Neural cell (in vitro differentiated cells): Measurements from ENCODE around the gene CBX6. TPM values are rescaled to one million over a fixed set of nuclear protein-coding genes. Genes with fewer than 3 reads are reported as not detected.

ENCODE experiments used
- H2AFZ ChIP-seq: fragments of 200-600, 300-800 bp; sonication (generic), shearing (Covaris generic); 2 replicates; pipeline ENCODE4 v1.6.0; 2014; ENCODE audit warnings: low read depth, mild to moderate bottlenecking, antibody characterized with exemption, low read length, moderate library complexity
- H3F3A ChIP-seq: fragments of 200-600 bp; shearing (Covaris generic); 2 replicates; pipeline ENCODE4 v1.6.1; 2016; ENCODE audit warnings: mild to moderate bottlenecking, moderate library complexity, mixed read lengths, antibody characterized with exemption, low read length; ENCODE audit not compliant: insufficient read depth, poor library complexity, severe bottlenecking
- H3K27ac ChIP-seq: fragments of 200-600, 300-800 bp; sonication (generic), shearing (Covaris generic); 2 replicates; pipeline ENCODE4 v1.5.1; 2014; ENCODE audit warnings: mild to moderate bottlenecking, low read length, moderate library complexity
- H3K27me3 ChIP-seq: fragments of 300-800, 200-600 bp; sonication (generic), shearing (Covaris generic); 2 replicates; pipeline ENCODE4 v1.6.0; 2014; ENCODE audit warnings: mild to moderate bottlenecking, low read depth, low read length, moderate library complexity; ENCODE audit not compliant: insufficient read depth
- H3K36me3 ChIP-seq: fragments of 300-800, 200-600 bp; sonication (generic), shearing (Covaris generic); 2 replicates; pipeline ENCODE4 v1.5.1; 2014; ENCODE audit warnings: mild to moderate bottlenecking, antibody characterized with exemption, low read length, moderate library complexity; ENCODE audit not compliant: insufficient read depth
- H3K4me2 ChIP-seq: fragments of 300-800, 200-600 bp; sonication (generic), shearing (Covaris generic); 2 replicates; pipeline ENCODE4 v1.6.0; 2014; ENCODE audit warnings: mild to moderate bottlenecking, low read length
- H3K4me3 ChIP-seq: fragments of 300-800, 200-600 bp; sonication (generic), shearing (Covaris generic); 2 replicates; pipeline ENCODE4 v1.5.1; 2014; ENCODE audit warnings: mild to moderate bottlenecking, low read length, moderate library complexity
- H3K79me2 ChIP-seq: fragments of 200-600 bp; shearing (Covaris generic); replicated peaks from 2 replicates; pipeline ENCODE4 v1.6.0; 2014; ENCODE audit warnings: mild to moderate bottlenecking, low read length, moderate library complexity; ENCODE audit not compliant: insufficient read depth
- H3K9ac ChIP-seq: fragments of 300-800, 200-600 bp; sonication (generic), shearing (Covaris generic); 2 replicates; pipeline ENCODE4 v1.6.1; 2016; ENCODE audit warnings: mild to moderate bottlenecking, low read length, mixed read lengths
- H3K9me2 ChIP-seq: fragments of 200-600 bp; shearing (Covaris generic); 2 replicates; pipeline ENCODE4 v1.6.1; 2016; ENCODE audit warnings: mild to moderate bottlenecking, low read length, mixed read lengths; ENCODE audit not compliant: insufficient read depth
- H3K9me3 ChIP-seq: fragments of 200-600, 300-800 bp; sonication (generic), shearing (Covaris generic); 2 replicates; pipeline ENCODE4 v1.6.1; 2016; ENCODE audit warnings: mild to moderate bottlenecking, mixed run types, low read length, moderate library complexity, mixed read lengths
- H4K20me1 ChIP-seq: fragments of 200-600 bp; shearing (Covaris generic); 2 replicates; pipeline ENCODE4 v1.6.1; 2016; ENCODE audit warnings: mild to moderate bottlenecking, mixed run types; ENCODE audit not compliant: insufficient read depth
- CTCF ChIP-seq: fragments of 450-650 bp; IDR thresholded peaks from 2 replicates; pipeline ENCODE4 v1.5.1; 2014; ENCODE audit warnings: antibody characterized with exemption, mild to moderate bottlenecking, moderate library complexity; ENCODE audit not compliant: poor library complexity, severe bottlenecking
- EP300 ChIP-seq: fragments of 450-650 bp; conservative IDR thresholded peaks from 2 replicates; pipeline ENCODE4 v1.6.1; 2014; ENCODE audit warnings: antibody characterized with exemption, mild to moderate bottlenecking, moderate library complexity; ENCODE audit not compliant: poor library complexity, severe bottlenecking
- EZH2 ChIP-seq: fragments of 200-600, 300-800 bp; shearing (Covaris generic), sonication (generic); IDR thresholded peaks from 2 replicates; pipeline ENCODE4 v1.6.1; 2014; ENCODE audit warnings: antibody characterized with exemption, low read length, borderline replicate concordance, mild to moderate bottlenecking; ENCODE audit not compliant: insufficient read depth, poor library complexity, severe bottlenecking
- MXI1 ChIP-seq: fragments of 450-650 bp; conservative IDR thresholded peaks from 2 replicates; pipeline ENCODE4 v1.6.1; 2014; ENCODE audit warnings: antibody characterized with exemption, mild to moderate bottlenecking; ENCODE audit not compliant: poor library complexity, severe bottlenecking
- POLR2AphosphoS5 ChIP-seq: IDR thresholded peaks from 2 replicates; pipeline ENCODE4 v1.6.1; 2012
- RAD21 ChIP-seq: fragments of 450-650 bp; conservative IDR thresholded peaks from 2 replicates; pipeline ENCODE4 v1.6.1; 2014; ENCODE audit warnings: antibody characterized with exemption, mild to moderate bottlenecking, moderate library complexity
- REST ChIP-seq: IDR thresholded peaks from 2 replicates; pipeline ENCODE4 v1.6.1; 2012; ENCODE audit warnings: borderline replicate concordance
- SMC3 ChIP-seq: fragments of 450-650 bp; conservative IDR thresholded peaks from 2 replicates; pipeline ENCODE4 v1.6.1; 2014; ENCODE audit warnings: antibody characterized with exemption, mild to moderate bottlenecking, moderate library complexity; ENCODE audit not compliant: poor library complexity
- TAF1 ChIP-seq: IDR thresholded peaks from 2 replicates; pipeline ENCODE4 v1.6.1; 2012; ENCODE audit warnings: low read depth
- polyA plus RNA-seq: library from polyadenylated mRNA; depleted of rRNA; stranded (reverse); fragments of >200 nt; gene quantifications from 2 replicates; pipeline ENCODE4 v1.2.3, GENCODE V29; 2014

Gene CBX6
- polyA plus RNA-seq, 1 donor from 2014 or later: 13.0 TPM

- no peak overlapping the region for H3K9ac ChIP-seq
- no peak overlapping the region for H3K27ac ChIP-seq
- H3K79me2 ChIP-seq: no peaks in the 10 kb centered on the region
- H3K4me3 ChIP-seq: no peak overlapping the region
- H3K4me2 ChIP-seq: no peak overlapping the region
- H3K36me3 ChIP-seq: no peaks in the 10 kb centered on the region
- H3K9me3 ChIP-seq: no peaks in the 10 kb centered on the region
- TF ChIP-seq EP300: no peak
- no peak for TF ChIP-seq SMC3
- no peak for TF ChIP-seq CTCF
- no peak for TF ChIP-seq EZH2
- no peak for TF ChIP-seq MXI1
- no peak for TF ChIP-seq RAD21
- TF ChIP-seq REST: no peak
- no peak for TF ChIP-seq POLR2AphosphoS5
- TF ChIP-seq TAF1: no peak
- H4K20me1 ChIP-seq: no peaks in the 10 kb centered on the region
- H3K9me2 ChIP-seq: no peaks in the 10 kb centered on the region
- H2AFZ ChIP-seq: no peak overlapping the region
- H3F3A ChIP-seq: no peaks in the 10 kb centered on the region
- no peaks in the 10 kb centered on the region for H3K27me3 ChIP-seq
Observed at GRCh38 chr22:38886333-38886732, 14.3 kb upstream of the CBX6 start.

GRCh38 chr22:38882972-38883622 is 11.1 kb upstream of the CBX6 start:
- TF ChIP-seq RAD21 (no peak), CTCF (no peak), SMC3 (no peak), POLR2AphosphoS5 (no peak), EZH2 (no peak), REST (no peak)
- no peak overlapping the region for H3K9ac ChIP-seq
- H3K27ac ChIP-seq: no peak overlapping the region
- no peaks in the 10 kb centered on the region for H3K36me3 ChIP-seq
- no peak overlapping the region for H3K4me3 ChIP-seq
- H3K9me3 ChIP-seq: no peaks in the 10 kb centered on the region
- H3F3A ChIP-seq: no peaks in the 10 kb centered on the region
- H2AFZ ChIP-seq: no peak overlapping the region
- H3K9me2 ChIP-seq: no peaks in the 10 kb centered on the region
- H3K4me2 ChIP-seq: no peak overlapping the region
- H4K20me1 ChIP-seq: no peaks in the 10 kb centered on the region
- H3K79me2 ChIP-seq: no peaks in the 10 kb centered on the region
- H3K27me3 ChIP-seq: no peaks in the 10 kb centered on the region
